ENCODE data around the gene COL25A1. TPM values are rescaled to one million over a fixed set of nuclear protein-coding genes. Genes with fewer than 3 reads are reported as not detected.

Gene COL25A1
- total RNA-seq, 1 experiment from 2014 or later, result 4.2 TPM

DNA sequence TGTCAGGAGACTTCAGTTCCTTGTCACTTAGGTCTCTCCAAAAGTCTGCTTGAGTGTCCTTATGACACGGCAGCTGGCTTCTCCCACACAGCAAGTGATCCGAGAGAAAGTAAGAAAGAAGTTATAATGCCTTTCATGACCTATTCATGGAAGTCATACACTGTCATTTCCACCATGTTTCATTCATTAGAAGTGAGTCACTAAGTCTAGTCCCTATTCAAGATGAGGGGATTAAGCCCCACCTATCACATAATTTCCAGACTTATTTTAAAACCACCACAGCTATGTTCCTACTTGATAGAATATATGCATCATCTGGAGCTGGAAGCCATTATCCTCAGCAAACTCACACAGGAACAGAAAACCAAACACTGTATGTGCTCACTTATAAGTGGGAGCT is 25.2 kb upstream of the COL25A1 start:
- Histone ChIP-seq H3K14ac (ENCODE audit: insufficient read depth, low read length) (no peak overlapping the region), H2AK5ac (ENCODE audit: insufficient read length, low read length) (no peak overlapping the region), H3K23ac (ENCODE audit: insufficient read length, low read depth, low read length) (no peak overlapping the region), H3K79me1 (ENCODE audit: insufficient read depth, low read depth, low read length, poor library complexity, severe bottlenecking) (no peaks in the 10 kb centered on the region), H3K4me1 (ENCODE audit: insufficient read depth, low read length) (no peaks in the 10 kb centered on the region), H4K5ac (ENCODE audit: insufficient read length, low read depth, low read length) (no peak overlapping the region), H3K56ac (ENCODE audit: insufficient read length, low read depth, low read length) (no peak overlapping the region), H4K20me1 (ENCODE audit: control insufficient read depth, insufficient read depth, insufficient read length) (no peaks in the 10 kb centered on the region), H3K79me2 (ENCODE audit: insufficient read depth, low read length) (no peaks in the 10 kb centered on the region), H3K9ac (ENCODE audit: extremely low read depth, insufficient read length, low read length) (no peak overlapping the region), H3K18ac (ENCODE audit: insufficient read length, low read depth, low read length) (no peak overlapping the region), H2BK5ac (ENCODE audit: insufficient read length, low read length) (no peak overlapping the region), H2BK15ac (ENCODE audit: low read depth, low read length) (no peak overlapping the region), H3K27me3 (ENCODE audit: insufficient read depth, low read length) (no peaks in the 10 kb centered on the region), H3T11ph (ENCODE audit: low read length) (no peak overlapping the region), H3K4ac (ENCODE audit: low read depth, low read length) (no peak overlapping the region), H2AFZ (ENCODE audit: low read length) (no peak overlapping the region), H4K8ac (replicated peaks; ENCODE audit: insufficient read length, low read depth, low read length) (no peak overlapping the region), H3K27ac (ENCODE audit: insufficient read length, low read depth, low read length) (no peak overlapping the region), H2BK12ac (ENCODE audit: insufficient read length, low read depth, low read length) (no peak overlapping the region), H4K91ac (ENCODE audit: insufficient read length, low read depth, low read length) (no peak overlapping the region), H3K9me3 (ENCODE audit: control insufficient read depth, low read depth, low read length) (peaks cover 17% of the 10 kb centered on the region), H3K4me2 (ENCODE audit: insufficient read depth, insufficient read length, low read length) (no peak overlapping the region), H2BK20ac (ENCODE audit: low read depth, low read length, poor library complexity, severe bottlenecking) (no peak overlapping the region), H3K23me2 (ENCODE audit: insufficient read length, low read depth, low read length, poor library complexity, severe bottlenecking) (no peaks in the 10 kb centered on the region), H2BK120ac (ENCODE audit: low read depth, low read length, poor library complexity, severe bottlenecking) (no peak overlapping the region)
- no peak overlapping the region for H3K27ac Mint-ChIP-seq
- no peak for DNase-seq
- H3K9me3 Mint-ChIP-seq, result peaks cover 21 to 24% of the 10 kb centered on the region in 2 experiments
- no peak overlapping the region for H3K4me3 Mint-ChIP-seq
- peaks cover 2% of the 10 kb centered on the region; the same call in 1 of the 2 replicates for H3K27me3 Mint-ChIP-seq (ENCODE audit: low read depth)
- no CpG with 5 or more reads among the region's 2 CpGs for WGBS (ENCODE audit: extremely low coverage, insufficient read length, low lambda C conversion rate)
- H3K4me1 Mint-ChIP-seq, result peaks cover 0 to 3% of the 10 kb centered on the region in 2 experiments; a peak in 1 of 4 replicates
- TF ChIP-seq, protein P1, sequence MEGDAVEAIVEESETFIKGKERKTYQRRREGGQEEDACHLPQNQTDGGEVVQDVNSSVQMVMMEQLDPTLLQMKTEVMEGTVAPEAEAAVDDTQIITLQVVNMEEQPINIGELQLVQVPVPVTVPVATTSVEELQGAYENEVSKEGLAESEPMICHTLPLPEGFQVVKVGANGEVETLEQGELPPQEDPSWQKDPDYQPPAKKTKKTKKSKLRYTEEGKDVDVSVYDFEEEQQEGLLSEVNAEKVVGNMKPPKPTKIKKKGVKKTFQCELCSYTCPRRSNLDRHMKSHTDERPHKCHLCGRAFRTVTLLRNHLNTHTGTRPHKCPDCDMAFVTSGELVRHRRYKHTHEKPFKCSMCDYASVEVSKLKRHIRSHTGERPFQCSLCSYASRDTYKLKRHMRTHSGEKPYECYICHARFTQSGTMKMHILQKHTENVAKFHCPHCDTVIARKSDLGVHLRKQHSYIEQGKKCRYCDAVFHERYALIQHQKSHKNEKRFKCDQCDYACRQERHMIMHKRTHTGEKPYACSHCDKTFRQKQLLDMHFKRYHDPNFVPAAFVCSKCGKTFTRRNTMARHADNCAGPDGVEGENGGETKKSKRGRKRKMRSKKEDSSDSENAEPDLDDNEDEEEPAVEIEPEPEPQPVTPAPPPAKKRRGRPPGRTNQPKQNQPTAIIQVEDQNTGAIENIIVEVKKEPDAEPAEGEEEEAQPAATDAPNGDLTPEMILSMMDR (conservative IDR thresholded peaks at IDR 0.05), result no peak
- H3K36me3 Mint-ChIP-seq (ENCODE audit: insufficient read depth in 1 of 3, low read depth in 3 of 3), result peaks cover 13 to 18% (median 16%) of the 10 kb centered on the region in 3 experiments
